ENCODE measurements around the gene ZMYM4.
"Not testable (repeated sequence)": the region's sequence is repeated elsewhere in the genome, so short reads cannot be mapped to it uniquely, and the experiment has no call there.

The ZMYM4 gene

GRCh38 chr1:35231287-35231686 lies 37.2 kb upstream of the ZMYM4 start:
- no peak for DNase-seq (ENCODE audit: low spot score)
- TF ChIP-seq, protein P1, sequence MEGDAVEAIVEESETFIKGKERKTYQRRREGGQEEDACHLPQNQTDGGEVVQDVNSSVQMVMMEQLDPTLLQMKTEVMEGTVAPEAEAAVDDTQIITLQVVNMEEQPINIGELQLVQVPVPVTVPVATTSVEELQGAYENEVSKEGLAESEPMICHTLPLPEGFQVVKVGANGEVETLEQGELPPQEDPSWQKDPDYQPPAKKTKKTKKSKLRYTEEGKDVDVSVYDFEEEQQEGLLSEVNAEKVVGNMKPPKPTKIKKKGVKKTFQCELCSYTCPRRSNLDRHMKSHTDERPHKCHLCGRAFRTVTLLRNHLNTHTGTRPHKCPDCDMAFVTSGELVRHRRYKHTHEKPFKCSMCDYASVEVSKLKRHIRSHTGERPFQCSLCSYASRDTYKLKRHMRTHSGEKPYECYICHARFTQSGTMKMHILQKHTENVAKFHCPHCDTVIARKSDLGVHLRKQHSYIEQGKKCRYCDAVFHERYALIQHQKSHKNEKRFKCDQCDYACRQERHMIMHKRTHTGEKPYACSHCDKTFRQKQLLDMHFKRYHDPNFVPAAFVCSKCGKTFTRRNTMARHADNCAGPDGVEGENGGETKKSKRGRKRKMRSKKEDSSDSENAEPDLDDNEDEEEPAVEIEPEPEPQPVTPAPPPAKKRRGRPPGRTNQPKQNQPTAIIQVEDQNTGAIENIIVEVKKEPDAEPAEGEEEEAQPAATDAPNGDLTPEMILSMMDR (IDR thresholded peaks at IDR 0.05; ENCODE audit: extremely low read depth, insufficient read depth, missing control alignments) = no peak
- in situ Hi-C loops (cut with MboI; ENCODE audit: low pct_unique_long_range_greater_than_20kb, low sequenced_read_pairs, unreplicated experiment) = no loop called here

GRCh38 chr1:35236772-35237171 lies 31.7 kb upstream of the ZMYM4 start:
- in situ Hi-C loops (cut with MboI; ENCODE audit: low pct_unique_long_range_greater_than_20kb, low sequenced_read_pairs, unreplicated experiment); DNase-seq (ENCODE audit: low spot score): not testable (repeated sequence)

- DNase-seq (ENCODE audit: low spot score) = no peak
- TF ChIP-seq, protein P1 (IDR thresholded peaks at IDR 0.05; ENCODE audit: extremely low read depth, insufficient read depth, missing control alignments) = no peak
- in situ Hi-C loops (cut with MboI; ENCODE audit: low pct_unique_long_range_greater_than_20kb, low sequenced_read_pairs, unreplicated experiment) = no loop called here
Measured at GRCh38 chr1:35243691-35244090, 24.8 kb upstream of the ZMYM4 start.

DNA sequence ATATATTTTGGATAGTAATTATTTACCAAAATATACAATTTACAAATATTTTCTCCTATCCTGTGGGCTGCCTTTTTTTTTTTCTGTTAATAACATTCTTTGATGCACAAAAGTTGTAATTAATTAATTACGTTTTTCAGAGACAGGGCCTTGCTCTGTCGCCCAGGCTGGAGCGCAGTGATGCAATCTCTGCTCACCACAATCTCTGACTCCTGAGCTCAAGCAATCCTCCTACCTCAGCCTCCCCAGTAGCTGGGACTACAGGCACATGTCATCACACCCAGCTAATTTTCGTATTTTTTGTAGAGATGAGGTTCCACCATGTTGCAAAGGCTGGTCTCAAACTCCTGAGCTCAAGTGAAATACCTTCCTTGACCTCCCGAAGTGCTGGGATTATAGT lies 21.3 kb upstream of the ZMYM4 start:
- in situ Hi-C loops (cut with MboI; ENCODE audit: low pct_unique_long_range_greater_than_20kb, low sequenced_read_pairs, unreplicated experiment) = no loop called here
- TF ChIP-seq, protein P1 (IDR thresholded peaks at IDR 0.05; ENCODE audit: extremely low read depth, insufficient read depth, missing control alignments) = no peak
- no peak for DNase-seq (ENCODE audit: low spot score)

- DNase-seq (ENCODE audit: low spot score) = no peak
- in situ Hi-C loops (cut with MboI; ENCODE audit: low pct_unique_long_range_greater_than_20kb, low sequenced_read_pairs, unreplicated experiment) = no loop called here
Measured at GRCh38 chr1:35253941-35254340, 14.6 kb upstream of the ZMYM4 start.

GRCh38 chr1:35255276-35255675 lies 13.2 kb upstream of the ZMYM4 start:
- DNase-seq (ENCODE audit: low spot score) = no peak
- in situ Hi-C loops (cut with MboI; ENCODE audit: low pct_unique_long_range_greater_than_20kb, low sequenced_read_pairs, unreplicated experiment) = no loop called here
- TF ChIP-seq, protein P1 (IDR thresholded peaks at IDR 0.05; ENCODE audit: extremely low read depth, insufficient read depth, missing control alignments) = no peak

More at GRCh38 chr1:35253941-35254340, 14.6 kb upstream of the ZMYM4 start:
- TF ChIP-seq, protein P1 (IDR thresholded peaks at IDR 0.05; ENCODE audit: extremely low read depth, insufficient read depth, missing control alignments) = no peak

- DNase-seq (ENCODE audit: low spot score) = no peak
- in situ Hi-C loops (cut with MboI; ENCODE audit: low pct_unique_long_range_greater_than_20kb, low sequenced_read_pairs, unreplicated experiment) = no loop called here
- TF ChIP-seq, protein P1 (IDR thresholded peaks at IDR 0.05; ENCODE audit: extremely low read depth, insufficient read depth, missing control alignments) = no peak
Measured at GRCh38 chr1:35259561-35259960, 8.9 kb upstream of the ZMYM4 start.

All from GM13977 (cell line).